Right lobe of liver (tissue), 4 donors: ENCODE data around the gene MYL5.

Experiments
- POLR2A ChIP-seq: fragments of 450-650 bp; IDR thresholded peaks from one replicate; pipeline ENCODE4 v1.6.1; 2017; ENCODE audit warnings: antibody characterized with exemption, mild to moderate bottlenecking
- TF ChIP-seq, protein P1 (sequence below), 4 donors: fragments of 200-600 bp in 3 of 4; fragments of 450-650 bp in 1 of 4; IDR thresholded peaks; one replicate each; pipeline versions ENCODE4 v1.5.1 to v1.8.0; 2016 to 2022; ENCODE audit warnings: antibody characterized with exemption in 4 of 4, mild to moderate bottlenecking in 2 of 4
- donor health status: DM: no; HTN: no; CAD: no.
- donor health status: DM: no; HTN: no; CAD: no.
- donor health status: DM: no; HTN: yes; CAD: no.

DNA sequence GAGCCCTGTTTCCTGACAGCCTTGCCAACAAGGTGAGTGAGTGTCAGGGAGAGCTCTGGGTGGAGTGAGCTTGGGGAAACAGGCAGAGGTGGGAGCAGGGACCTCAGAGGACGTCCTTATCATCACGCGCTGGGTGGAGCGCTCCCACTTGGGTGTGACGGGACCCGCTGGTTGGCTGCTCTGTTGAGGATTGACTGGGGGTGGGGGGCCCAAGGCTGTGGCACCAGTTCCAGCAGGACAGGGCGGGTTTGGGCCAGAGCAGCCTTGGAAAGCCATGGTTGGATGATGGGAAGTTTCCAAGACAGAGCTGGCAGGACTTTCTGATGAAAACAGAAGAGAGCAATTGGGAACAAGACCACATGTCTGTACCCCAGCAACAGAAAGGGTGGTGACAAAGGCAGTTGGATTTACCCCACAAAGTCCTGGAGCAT, 28.3 kb downstream of the MYL5 start:
- TF ChIP-seq, protein P1, sequence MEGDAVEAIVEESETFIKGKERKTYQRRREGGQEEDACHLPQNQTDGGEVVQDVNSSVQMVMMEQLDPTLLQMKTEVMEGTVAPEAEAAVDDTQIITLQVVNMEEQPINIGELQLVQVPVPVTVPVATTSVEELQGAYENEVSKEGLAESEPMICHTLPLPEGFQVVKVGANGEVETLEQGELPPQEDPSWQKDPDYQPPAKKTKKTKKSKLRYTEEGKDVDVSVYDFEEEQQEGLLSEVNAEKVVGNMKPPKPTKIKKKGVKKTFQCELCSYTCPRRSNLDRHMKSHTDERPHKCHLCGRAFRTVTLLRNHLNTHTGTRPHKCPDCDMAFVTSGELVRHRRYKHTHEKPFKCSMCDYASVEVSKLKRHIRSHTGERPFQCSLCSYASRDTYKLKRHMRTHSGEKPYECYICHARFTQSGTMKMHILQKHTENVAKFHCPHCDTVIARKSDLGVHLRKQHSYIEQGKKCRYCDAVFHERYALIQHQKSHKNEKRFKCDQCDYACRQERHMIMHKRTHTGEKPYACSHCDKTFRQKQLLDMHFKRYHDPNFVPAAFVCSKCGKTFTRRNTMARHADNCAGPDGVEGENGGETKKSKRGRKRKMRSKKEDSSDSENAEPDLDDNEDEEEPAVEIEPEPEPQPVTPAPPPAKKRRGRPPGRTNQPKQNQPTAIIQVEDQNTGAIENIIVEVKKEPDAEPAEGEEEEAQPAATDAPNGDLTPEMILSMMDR (IDR thresholded peaks at IDR 0.05) = no peak
- no peak for TF ChIP-seq POLR2A
